Fibroblast of pulmonary artery (primary cell): ENCODE results near the gene CTXND1.
A peak's percentile ranks its signal among the peaks of the same experiment; 100 is the strongest.

Experiments
- DNase-seq: peaks from one replicate; pipeline ENCODE4 v3.0.0-alpha.2; 2010; ENCODE audit warnings: low read depth
- H3K4me3 ChIP-seq: replicated peaks from 2 replicates; pipeline ENCODE4 v1.5.1; 2011; ENCODE audit warnings: low read depth, mild to moderate bottlenecking, control low read depth, low read length, moderate library complexity
- CTCF ChIP-seq: IDR thresholded peaks from 2 replicates; pipeline ENCODE4 v1.5.1; 2011; ENCODE audit warnings: mild to moderate bottlenecking, control low read depth, low read length, inconsistent platforms; ENCODE audit errors: missing control alignments

Gene CTXND1

GRCh38 chr15:80184554-80184953, 67.5 kb downstream of the CTXND1 start:
- DNase-seq, result no peak
- TF ChIP-seq CTCF, result no peak
- H3K4me3 ChIP-seq, result no peak overlapping the region

- no peak overlapping the region for H3K4me3 ChIP-seq
- DNase-seq, result peak; percentile 20
- peak; percentile 20 for TF ChIP-seq CTCF
These were observed 68.1 kb downstream of the CTXND1 start for GRCh38 chr15:80183886-80184285.

GRCh38 chr15:80183306-80183705, 68.7 kb downstream of the CTXND1 start:
- no peak overlapping the region for H3K4me3 ChIP-seq
- DNase-seq, result no peak
- TF ChIP-seq CTCF, result no peak

GRCh38 chr15:80182611-80183261, 69.3 kb downstream of the CTXND1 start:
- no peak for TF ChIP-seq CTCF
- no peak overlapping the region for H3K4me3 ChIP-seq
- DNase-seq, result peak; percentile 81

- no peak for DNase-seq
- no peak overlapping the region for H3K4me3 ChIP-seq
- TF ChIP-seq CTCF, result no peak
These were observed 71.0 kb downstream of the CTXND1 start for GRCh38 chr15:80180986-80181385.

GRCh38 chr15:80180468-80180867, 71.5 kb downstream of the CTXND1 start:
- TF ChIP-seq CTCF, result no peak
- H3K4me3 ChIP-seq, result no peak overlapping the region
- no peak for DNase-seq

- no peak overlapping the region for H3K4me3 ChIP-seq
- DNase-seq, result no peak
- TF ChIP-seq CTCF, result no peak
These were observed 72.1 kb downstream of the CTXND1 start for GRCh38 chr15:80179935-80180334.
